Measurements from ENCODE around the gene CEP295NL.
"Not testable (repeated sequence)": the region's sequence is repeated elsewhere in the genome, so short reads cannot be mapped to it uniquely, and the experiment has no call there.

Gene CEP295NL

DNA sequence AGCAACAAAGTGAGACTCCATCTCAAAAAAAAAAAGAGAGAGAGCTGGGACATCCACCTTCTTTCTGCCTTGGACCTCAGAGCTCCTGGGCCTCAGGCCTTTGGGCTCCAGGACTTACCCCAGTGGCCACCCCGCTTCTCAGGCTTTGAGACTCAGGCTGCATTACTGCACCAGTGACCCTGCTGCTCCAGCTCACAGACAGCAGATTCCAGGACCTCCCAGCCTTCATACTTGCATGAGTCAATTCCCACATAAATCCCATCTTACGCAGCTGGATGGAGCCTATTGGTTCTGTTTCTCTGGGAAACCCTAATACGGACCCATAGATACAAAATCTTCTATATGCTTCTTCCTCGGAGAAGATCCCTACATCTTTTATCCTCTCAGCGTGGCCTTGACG is 2.1 kb upstream of the CEP295NL start:
- DNase-seq (ENCODE audit: low read depth), result no peak

DNA sequence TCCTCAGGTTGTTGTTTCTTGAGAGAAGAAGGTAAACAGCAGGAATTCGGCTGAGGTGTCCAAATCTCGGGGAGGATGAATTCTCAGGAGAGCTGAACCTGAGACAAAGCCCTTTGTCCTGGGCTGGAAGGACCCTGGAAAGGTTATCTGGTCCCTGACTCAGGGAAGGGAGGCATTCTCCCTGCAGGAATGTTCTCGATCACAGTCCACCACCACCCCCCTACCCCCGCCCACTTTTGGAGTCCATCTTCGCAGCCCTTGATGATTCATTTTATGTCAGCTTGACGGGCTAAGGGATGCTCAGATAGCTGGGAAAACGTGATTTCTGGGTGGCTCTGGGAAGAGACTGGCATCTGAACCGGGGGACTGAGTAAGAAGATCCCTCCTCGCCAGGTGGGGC is 1.4 kb upstream of the CEP295NL start:
- no peak for DNase-seq (ENCODE audit: low read depth)

DNA sequence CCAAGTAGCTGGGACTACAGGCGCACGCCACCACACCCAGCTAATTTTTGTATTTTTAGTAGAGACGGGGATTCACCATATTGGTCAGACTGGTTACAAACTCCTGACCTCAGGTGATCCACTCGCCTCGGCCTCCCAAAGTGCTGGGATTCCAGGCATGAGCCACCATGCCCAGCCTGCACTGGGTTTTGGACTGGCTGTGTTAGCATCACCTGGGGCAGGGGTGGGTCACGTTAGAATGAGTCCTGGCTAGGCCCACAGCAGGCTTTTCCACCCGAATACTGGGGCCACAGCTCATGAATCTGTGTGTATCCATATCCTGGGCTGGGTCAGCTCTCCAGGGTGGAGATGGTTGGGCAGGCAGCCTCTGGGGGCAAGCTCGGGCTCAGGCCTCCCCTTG is 770 bp downstream of the CEP295NL start:
- DNase-seq (ENCODE audit: low read depth), result not testable (repeated sequence)

DNA sequence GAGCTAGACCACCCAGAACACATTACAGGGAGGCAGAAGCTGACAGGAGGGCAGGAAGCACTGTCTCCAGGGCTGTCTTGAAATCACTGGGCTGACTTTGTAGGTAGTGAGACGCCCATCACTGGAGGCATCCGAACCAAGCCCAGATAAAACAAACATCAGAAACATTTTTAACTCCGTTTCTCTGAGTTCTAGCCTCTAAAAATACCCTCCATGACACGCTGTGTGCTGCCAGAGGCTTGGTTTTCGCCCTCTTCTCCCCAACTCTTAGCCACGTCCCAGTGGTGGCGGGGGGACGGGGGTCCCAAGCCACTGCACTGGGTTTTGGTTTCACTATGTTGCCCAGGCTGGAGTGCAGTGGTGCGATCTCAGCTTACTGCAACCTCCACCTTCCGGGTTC is 1.2 kb downstream of the CEP295NL start:
- no peak for DNase-seq (ENCODE audit: low read depth)

DNA sequence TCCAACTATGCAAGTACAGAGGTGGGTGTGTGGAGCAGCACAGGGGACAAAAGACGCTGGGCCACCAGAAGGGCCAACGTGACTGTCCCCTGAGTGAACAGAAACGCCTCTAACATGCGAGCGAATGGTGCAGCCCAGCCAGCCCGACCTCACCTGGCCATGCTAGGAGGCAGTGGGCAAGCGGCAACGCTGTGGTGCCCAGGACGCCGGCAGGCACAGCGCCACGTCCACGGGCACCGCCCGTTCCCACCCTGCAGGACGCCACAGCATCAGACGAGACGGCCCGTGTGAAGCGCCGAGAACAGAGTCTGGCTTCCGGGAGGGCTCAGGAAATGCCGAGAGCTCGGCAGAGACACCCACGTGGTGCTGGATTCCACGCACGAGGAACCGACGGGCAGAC is 2.2 kb downstream of the CEP295NL start:
- DNase-seq (ENCODE audit: low read depth), result no peak

DNA sequence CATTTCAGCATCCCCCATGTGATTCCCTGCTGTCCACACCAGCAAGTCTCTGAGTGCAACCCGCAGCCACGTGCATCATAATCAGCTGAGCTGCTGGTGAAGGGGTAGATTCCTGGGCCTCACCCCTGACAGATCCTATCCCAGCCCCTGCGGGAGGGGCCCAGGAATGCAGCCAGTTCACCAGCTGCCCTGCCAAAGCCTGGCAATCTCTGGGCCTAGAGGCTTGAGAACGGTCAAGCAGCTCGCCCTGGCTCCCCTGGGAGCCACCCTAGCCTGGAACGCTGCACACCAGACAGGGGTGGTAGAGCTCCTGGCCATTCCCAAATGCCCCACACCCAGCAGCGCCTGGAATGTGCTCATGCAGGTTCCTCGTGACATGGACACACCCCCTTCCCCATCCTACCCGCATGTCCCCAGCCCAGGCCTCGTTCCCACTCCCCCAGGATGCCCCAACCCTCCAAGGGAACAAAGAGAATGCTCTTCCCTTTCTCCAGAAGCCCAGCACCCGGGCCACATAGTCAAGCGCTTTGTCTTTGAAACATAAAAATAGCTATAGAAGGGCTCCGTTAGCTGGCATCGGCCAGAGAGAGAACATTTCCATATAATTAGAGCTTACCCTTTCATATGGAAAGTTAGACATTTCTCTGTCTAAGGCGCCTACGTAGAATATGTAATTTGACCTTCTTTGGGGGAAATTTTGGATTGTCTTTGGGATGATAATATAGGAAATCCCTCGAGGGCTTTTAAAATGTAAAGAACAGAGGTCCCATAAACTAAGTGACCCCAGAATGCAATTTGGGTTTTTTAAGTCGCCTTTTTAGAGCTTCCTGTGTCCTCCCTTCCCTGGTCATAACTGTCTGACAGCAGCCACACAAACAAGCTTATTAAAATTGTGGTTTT is 3.4 kb downstream of the CEP295NL start:
- DNase-seq (ENCODE audit: low read depth), result no peak

DNA sequence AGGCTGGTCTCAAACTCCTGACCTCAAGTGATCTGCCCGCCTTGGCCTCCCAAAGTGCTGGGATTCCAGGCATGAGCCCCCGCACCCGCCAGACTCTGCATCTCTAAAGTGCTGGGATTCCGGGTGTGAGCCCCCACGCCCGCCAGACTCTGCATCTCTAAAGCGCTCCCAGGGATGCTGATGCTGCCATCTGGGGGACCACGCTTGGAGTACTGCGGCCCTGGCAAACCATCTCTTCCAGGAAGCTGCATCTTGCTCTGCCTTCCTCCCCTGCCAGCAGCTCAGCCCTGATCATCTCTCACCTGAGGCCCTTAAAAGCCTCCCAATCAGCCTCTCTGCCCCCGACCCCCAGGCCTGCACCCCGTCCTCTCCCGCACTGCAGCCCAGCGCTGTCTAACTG is 4.1 kb downstream of the CEP295NL start:
- DNase-seq (ENCODE audit: low read depth), result no peak

DNA sequence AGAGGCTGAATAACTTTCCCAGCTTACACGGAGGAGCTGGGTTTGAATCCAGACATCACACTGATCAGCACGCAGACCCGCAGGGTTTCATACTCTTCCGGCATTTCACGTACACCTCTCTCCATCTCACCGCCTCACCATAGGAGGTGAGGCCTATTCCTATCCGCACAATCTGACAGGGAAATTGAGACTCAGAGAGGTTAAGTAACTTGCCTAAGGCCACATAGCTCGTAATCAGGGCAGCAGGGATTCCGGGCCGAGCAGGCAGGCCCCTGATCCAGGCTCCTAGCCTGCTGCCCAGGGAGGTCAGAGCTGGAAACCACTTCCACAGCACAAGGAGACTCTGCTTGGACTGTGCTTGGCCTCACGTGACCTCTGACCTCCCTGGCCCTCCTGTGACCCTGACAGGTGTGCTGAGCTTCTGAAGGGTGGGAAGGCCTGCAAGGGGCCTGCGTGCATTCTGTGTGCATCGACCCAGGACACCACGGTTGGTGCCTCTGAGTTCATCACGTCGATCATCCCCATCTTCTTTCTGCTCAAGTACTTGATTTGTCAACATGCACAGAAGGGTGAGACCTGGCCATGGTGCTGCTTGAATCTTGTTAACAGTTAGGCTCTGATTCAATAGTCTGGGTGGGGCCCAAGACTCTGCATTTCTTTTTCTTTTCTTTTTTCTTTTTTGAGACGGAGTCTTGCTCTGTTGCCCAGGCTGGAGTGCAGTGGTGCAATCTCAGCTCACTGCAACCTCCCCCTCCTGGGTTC is 4.7 kb downstream of the CEP295NL start:
- no peak for DNase-seq (ENCODE audit: low read depth)

DNA sequence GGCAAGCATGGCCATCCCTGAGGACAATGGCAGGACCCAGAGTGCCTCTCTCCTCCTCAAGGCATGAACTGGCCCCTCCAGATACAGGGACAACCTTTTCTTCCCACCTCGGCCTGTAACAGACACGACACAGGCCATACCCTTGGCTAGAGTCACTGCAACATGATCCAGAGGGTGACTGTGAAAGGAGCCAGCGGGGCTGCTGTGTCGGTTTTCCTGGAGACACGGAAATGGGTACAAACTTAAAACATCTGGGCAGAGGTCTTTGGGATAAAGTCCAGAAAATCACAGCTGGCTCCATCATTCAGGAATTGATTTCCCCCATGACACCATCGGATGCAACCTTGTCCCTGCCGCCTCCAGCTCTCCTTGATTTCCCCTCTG is 5.3 kb downstream of the CEP295NL start:
- no peak for DNase-seq (ENCODE audit: low read depth)

DNA sequence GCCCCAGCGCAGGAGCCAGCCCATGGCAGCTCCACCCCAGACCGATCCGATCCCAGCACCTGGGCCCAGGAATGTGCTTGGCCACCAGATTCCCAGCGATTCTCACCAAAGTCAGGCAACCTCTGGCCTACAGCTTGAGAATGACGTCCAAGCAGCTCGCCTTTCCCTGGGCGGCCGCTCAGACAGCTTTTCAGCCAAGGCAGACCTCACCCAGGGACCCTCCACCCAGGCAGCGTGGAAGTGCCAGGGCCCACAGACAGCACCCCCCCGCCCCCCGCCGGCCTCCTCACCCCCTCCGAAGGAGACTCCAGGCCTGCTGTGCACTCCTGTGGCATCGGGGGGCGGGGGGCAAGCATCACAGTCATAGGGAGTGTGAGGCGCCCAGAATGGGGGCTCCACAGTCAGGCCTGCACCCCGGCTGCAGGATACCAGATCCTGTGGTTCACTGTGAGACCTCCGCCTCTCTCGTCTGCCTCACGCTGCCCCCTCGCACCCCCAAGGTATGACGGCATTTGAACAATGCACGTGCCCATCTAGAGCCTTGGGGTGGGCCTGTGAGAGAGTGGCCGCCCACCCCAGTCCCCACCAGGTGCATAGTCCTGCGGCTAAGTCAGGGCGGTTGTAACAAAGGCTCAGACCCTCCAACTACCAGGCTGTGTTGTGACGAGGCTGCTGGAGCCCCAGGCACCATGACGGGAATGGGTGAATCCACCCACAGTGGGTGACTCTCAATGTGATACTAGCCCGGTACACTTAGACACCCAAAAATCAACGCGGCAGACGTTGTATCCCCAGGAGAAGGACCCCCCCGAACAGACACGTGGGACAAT is 6.0 kb downstream of the CEP295NL start:
- no peak for DNase-seq (ENCODE audit: low read depth)

DNA sequence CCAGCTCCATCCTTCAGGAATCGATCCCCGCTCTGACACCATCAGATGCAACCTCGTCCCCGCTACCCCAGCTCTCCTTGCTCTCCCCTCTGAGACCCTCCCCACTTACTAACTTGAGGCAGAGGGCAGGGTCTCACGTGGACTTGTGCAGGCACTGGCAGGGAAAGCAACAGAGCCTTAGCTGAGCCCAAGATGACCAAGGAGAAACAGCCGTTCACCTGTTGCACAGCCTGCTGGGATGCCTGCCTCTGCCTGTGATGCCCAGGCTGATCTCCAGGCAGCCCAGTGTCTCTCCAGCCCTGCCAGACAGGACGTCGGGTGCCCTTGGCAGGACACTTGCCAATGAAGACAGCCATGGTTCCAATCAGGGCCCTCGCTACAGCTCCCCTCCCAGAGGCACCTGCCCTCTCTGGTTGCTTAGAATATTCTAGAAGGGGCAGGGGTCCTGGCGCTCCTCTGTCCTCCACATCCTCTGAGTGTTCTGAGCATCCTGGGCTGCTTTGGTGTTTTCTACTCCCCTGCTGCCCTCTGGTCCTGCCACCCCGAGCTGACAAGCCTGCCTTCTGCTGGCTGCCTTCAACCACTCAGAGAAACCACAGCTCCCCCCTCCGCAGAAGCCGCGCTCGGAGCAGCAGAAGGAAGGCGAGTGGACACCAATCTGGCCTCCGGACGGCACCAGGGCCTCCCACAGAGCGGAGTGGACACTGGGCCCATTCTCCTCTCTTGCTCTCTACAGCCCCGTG is 6.7 kb downstream of the CEP295NL start:
- DNase-seq (ENCODE audit: low read depth), result no peak

DNA sequence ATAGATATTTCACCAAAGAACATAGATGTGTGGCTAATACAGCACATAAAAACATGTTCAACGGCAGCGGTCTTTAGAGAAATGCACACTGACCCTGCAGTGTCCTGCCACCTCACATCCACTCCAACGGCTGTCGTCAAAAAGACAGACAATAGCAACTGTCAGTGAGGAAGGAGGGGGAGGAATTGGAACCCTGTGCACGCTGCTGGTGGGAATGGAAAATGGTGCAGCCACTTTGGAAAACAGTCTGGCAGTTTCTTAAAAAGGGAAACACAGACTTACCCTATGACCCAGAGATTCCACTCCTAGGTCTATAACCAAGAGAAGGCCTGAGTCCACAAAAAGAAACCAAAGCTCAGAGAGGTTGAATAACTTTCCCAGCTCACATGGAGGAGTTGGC is 7.7 kb downstream of the CEP295NL start:
- no peak for DNase-seq (ENCODE audit: low read depth)

DNA sequence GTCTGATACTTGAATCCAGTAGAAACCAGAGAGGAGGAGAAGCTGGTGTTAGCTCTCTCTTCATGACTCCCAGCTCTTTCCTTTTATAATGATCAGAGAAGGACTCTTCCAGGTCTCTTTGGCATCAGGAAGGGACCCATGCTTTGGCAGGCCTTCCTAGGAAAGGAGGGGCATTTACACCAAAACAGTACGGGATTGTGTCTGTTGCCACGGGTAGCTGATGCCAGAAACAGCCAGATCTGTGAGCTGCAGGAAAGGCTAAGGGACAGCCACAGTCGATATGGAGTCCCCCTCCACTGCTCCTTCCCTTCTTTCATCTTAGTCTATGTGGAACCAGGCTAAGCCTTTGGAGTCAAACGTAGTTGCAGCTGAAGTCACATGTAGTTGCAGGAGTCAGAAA is 9.3 kb downstream of the CEP295NL start:
- DNase-seq (ENCODE audit: low read depth), result no peak

DNA sequence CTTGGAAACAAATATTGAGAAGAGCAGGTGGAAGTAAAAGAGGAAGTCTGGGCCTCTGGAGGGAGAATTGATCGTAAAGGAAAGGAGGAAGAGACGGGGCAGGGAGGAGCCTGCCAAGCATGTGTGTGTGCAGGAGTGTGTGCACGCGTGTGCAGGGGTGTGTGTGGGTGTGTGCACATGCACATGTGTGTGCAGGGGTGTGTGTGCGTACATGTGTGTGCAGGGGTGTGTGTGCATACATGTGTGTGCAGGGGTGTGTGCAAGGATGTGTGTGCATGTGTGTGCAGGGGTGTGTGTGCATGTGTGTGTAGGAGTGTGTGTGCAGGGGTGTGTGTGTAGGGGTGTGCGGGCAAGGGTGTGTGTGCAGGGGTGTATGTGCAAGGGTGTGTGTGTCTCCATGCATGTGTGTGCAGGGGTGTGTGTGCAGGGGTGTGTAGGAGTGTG is 10.0 kb downstream of the CEP295NL start:
- DNase-seq (ENCODE audit: low read depth), result no peak

DNA sequence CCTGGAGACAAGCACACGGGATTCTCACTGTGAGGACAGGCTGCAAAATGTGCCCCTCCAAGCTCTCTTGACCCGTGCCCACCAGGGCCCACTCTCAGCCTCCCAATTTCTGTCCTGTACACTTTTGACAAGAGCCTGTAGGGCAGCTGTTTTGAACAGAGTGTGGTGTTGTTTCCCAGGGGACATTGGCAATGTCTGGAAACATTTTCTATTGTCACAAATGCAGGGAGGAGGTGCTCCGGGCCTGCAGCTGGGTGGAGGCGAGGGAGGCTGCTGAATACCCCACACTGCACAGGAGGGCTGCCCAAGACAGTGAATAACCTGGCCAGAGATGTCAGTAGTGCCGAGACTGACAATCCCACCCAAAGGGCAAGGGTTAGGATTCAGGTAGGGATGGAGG is 10.5 kb downstream of the CEP295NL start:
- DNase-seq (ENCODE audit: low read depth), result no peak

DNA sequence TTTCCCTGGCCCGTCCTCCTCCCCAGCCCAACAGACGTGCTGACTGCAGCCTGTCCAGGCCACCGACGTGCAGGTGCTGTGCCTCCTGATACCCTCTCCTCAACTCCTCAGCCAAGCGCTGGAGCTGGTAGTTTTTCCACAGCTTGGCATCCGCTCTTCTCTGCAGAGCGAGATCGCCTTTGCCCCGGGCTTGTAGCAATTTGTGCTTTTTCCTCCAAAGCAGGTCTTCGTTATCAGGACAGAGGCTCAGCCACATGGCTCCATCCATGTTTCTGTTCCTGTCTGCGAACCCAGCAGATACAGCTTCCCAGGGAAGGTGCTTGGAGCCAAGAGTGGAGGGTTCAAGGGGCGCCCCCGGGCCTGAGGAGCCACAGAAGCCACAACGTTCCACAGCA is 10.9 kb downstream of the CEP295NL start:
- no peak for DNase-seq (ENCODE audit: low read depth)

DNA sequence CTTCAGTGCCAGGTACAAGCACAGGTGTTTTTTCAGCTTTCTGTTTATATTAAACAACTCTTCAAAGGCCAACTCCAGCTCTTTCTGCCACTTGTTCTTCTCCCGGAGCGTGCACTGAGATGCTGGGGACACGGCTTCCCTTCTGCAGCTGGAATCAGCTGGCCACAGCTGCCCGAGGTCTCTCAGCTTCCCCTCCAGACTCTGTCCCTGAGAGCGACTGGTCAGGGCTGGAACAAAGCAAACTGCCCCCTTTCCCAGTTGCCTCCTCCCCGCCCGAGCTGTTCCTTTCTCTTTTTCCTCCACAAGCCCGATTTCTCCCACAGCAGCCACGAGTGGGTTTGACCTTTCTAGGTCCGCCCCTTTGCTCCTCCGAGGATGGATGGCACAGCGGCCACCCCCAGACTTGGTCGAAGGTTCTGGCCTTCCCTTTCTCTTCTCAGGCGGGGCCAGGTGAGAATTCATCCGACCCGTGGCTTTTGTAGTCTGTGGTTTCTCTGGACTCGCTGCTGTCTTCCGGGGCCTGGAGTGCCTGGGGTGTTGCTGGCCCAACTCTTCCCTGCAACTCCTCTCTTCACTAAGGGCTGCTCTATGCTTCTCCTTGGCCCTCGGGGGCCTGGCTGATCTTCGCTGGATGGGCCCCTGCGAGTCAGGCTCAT is 11.5 kb downstream of the CEP295NL start:
- DNase-seq (ENCODE audit: low read depth), result no peak

DNA sequence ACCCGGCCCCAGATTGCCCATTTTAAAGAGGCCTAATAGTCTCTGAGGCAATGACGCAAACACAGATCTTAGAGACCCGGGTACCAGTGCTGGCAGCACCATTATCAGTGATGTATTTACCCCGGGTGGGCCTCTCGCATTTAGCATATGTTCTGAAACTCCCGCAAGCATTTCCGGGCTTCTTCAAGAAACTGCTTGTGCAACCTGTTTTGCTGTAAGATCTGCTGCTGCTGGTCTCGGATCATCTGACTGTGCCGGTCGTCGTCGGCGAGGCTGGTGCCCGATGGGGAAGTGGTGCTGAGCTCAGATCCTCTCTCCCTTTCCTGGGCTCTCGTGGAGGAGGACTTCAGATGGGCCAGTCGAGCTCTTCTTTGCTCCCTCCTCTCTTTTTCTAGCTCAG is 12.5 kb downstream of the CEP295NL start:
- DNase-seq (ENCODE audit: low read depth), result peak; percentile 21

DNA sequence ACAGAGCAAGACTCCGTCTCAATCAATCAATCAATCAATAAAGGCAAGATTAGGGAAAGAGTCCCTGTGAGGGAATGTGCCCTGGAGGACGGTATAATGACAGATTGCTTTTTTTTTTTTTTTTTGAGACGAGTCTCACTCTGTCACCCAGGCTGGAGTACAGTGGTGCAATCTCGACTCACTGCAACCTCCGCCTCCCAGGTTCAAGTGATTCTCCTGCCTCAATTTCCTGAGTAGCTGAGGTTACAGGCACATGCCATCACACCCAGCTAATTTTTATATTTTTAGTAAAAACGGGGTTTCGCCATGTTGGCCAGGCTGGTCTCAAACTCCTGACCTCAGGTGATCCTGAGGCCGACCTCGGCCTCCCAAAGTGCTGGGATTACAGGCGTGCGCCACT is 12.9 kb downstream of the CEP295NL start:
- not testable (repeated sequence) for DNase-seq (ENCODE audit: low read depth)

DNA sequence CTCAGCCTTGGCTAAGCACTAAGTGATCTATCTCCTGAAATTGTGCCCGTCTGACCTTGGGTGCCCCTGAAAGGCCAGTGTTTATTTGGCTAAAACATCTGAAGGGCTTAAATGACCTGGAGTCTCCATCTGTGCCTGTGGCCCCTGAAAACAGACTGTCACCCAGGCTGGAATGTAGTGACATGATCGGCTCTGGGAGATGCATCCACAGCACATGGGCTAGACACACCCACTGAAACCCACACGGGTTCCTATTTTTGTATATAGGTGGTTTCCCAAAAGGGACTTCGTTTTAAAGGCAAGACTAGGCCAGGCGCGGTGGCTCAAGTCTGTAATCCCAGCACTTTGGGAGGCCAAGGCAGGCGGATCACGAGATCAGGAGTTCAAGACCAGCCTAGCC is 13.5 kb downstream of the CEP295NL start:
- no peak for DNase-seq (ENCODE audit: low read depth)

DNA sequence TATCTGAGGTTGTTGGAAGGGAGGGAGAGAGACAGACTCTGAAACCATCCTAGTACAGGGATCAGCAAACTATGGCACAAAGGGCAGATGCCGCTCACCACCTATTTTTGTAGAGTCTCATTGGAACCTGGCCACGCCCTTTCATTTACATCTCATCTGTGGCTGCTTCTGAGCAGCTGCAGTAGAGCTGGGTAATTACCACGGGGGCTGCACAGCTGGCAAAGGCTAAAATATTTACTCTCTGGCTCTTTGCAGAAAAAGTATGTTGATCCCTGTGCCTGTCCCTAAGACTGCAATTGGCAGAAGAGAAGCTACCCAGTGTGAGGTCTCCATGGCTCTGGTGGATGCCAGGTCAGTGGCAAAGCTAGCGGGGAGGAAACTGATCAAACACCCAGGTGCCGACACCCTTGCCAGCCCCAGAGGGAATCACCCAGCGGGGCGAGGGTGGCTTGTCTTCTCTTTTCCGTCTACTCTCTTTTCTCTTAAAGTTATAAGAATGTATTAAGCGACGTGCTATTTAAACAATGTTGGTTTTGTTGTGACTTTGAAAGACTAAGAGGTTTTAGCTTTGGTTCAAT is 14.0 kb downstream of the CEP295NL start:
- DNase-seq (ENCODE audit: low read depth), result no peak

Data from activated T-cell treated with anti-CD3 and anti-CD28 coated beads for 48 hours (primary cell).